Measurements from ENCODE around the gene CFP.

Gene CFP

DNA sequence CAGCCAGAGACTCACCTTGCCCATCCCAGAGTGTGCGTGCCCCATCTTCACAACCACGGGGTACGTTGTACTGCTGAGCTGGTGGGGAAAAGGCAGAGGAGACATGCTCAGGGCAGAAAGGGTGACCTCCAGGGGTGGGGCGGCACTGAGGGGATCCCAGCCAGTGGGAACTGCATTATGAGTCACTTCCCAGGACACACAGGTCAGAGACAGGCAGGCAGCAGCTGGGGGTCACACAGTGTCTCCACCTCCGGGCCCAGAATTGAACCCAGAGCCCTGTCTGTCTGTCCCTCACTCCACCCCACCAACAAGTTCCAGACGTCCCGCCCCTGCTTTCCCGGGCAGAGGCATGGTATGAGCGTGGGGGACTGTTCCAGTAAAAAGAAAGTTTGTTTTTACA, 52.3 kb downstream of the CFP start:
- no peak for FAIRE-seq
- no peak for DNase-seq (ENCODE audit: insufficient read length, low spot score)

DNA sequence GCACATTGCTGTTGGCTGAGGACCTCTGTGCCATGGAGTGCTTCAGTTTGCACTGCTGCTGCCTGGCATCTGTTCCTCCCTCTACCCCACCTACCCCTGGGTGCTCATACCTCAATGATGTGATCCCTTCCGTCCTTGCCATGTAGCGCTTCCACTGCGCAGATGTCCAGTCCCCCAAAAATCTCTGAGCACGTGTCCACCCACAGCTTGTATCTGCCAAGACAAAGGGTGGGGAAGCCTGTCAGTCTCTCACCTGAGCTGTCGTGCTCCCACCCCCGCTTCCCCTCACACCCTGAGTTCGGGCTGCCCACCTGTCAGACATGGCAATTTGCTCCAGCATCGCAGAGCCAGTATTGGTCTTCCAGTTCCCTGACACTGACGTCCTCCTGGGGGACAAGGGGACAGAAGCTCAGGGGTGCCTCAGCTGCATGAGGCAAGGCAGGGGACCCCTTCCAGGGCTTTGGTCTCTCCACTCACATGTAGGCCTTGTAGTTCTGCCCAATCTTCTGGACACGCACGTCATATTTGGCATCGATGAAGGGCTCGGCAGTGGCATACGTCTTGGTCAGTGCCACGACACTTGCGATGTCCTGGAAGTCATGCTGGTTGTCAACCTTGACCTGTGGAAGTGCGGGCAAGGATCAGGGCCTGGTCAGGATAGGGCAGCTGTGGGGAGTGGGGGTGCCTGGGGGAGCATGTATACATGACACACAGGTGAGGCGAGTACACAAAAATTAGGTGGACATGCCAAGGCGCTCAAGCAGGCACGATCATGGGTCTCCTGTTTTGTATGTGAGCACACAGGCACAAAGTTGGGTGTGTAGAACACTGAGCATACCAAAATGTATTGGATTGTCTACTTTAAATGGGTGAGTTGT, 53.5 kb downstream of the CFP start:
- FAIRE-seq (peak; percentile 8), DNase-seq (ENCODE audit: insufficient read length, low spot score) (no peak)

DNA sequence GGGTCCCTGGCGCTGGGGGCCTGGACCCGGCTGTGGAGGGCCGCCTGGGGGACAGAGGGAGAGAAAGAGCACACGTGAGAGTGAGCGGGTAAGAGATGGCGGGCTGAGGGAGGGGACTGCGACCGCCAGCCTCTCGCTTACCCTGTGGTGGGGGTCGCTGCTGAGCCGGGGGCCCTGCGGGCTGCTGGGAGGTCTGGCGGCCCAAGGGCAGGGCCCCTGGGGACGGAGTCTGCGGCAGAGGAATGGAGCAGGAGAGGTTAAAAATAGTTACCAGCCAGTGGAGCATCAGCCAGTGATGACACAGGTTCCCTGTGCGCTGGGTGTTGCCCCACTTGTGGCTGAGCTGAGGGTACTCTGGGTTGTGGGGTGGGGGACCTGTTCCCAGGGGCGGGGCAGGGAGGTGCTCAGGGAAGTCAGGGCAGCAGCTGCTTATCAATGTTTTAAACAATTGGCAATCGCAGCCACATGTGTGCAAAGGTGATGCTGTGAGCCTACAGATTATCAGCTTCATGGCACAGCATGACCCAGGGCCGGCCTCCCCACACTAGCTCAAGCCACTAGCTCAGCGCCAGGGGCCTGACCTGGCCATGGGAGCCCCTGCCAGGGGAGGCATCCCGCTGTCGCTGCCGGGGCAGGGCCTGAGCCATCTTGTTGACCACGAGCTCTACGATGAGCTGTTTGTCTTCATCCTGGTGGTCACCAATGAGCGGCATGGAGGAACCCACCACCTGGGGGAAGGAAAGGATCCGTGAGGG, 55.0 kb downstream of the CFP start:
- DNase-seq (ENCODE audit: insufficient read length, low spot score): no peak
- FAIRE-seq: peak; percentile 11

DNA sequence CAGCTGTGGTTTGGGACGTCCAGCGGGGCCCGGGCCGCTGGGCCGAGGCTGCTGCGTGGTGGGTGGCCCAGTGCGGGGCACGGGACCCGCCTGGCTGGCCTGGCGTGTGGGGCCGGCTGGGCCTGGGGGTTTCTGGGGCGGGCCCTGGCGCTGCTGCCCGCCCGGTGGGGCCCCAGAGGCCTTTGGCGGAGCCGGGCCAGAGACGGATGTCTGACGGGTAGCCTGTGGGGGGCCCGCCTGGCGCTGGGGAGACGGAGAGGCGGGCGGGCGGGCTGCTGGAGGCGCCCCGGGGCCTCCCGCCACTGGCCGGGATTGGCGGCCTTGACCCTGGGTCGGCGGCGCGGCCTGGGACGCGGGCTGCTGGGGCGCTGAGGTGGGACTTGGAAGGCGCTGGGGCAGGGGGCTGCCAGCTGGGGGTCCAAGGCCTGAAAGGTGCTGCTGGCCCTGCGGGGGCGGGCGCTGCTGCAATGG, 55.6 kb downstream of the CFP start:
- FAIRE-seq (no peak), DNase-seq (ENCODE audit: insufficient read length, low spot score) (no peak)

DNA sequence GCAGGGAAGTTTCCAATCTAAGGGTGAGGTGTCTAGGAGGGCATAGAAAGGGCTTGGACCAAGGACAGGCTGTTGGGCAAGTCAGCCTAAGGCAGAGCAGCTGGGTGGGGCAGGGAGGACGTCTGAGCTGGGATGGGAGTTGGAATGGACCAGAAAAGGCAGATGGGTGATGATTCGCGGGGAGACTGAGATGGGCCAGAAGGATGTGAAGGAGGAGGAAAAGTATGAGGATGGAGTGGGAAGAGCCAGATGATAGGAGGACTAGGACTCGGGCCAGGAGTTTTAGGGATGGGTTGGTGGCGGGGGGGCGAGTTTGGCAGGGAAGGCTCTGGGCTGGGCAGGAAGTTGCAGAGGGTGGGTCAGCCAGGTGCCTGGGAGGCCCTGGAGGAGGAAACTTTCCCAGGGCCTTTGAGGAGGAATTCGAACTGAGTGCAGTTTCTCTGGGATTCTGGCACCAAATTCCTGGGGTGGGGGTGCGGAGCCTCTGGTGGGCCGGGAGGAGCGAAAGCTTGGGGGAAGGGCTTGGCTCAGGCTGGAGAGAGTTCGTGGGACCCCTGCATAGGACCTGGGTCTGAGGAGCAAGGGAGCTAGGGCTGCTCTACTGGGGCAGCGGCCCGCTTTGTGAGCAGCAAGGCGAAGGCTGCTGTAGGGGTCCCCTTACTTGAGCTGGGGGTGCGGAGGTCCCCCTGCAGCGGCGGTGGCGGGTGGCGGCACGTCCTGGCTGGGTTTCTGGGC, 56.2 kb downstream of the CFP start:
- DNase-seq (ENCODE audit: insufficient read length, low spot score) (no peak), FAIRE-seq (no peak)

All from GM19239 (cell line).